Esophagus squamous epithelium (tissue), 5 donors: ENCODE results near the gene ABHD6. TPM values are rescaled to one million over a fixed set of nuclear protein-coding genes. Genes with fewer than 3 reads are reported as not detected.

Experiments
- DNase-seq: peaks from one replicate; lab custom pipeline; 2025; lab: John Stamatoyannopoulos, UW
- H3K27ac ChIP-seq, 4 donors: fragments of 200-600 bp; sonication (generic); one replicate each; pipeline ENCODE4 v1.5.1; 2016 to 2019; ENCODE audit warnings: mild to moderate bottlenecking in 1 of 4
- H3K27me3 ChIP-seq, 4 donors: fragments of 200-600 bp; sonication (generic); 1 replicate in 3 of 4; 2 replicates in 1 of 4; pipeline versions ENCODE4 v1.5.1 to v1.6.0; 2017 to 2021; ENCODE audit warnings: antibody characterized with exemption in 1 of 4
- H3K36me3 ChIP-seq, 3 donors: fragments of 200-600 bp; sonication (generic); one replicate each; pipeline ENCODE4 v1.5.1; 2016 to 2019
- H3K4me1 ChIP-seq, 3 donors: fragments of 200-600 bp; sonication (generic); one replicate each; pipeline ENCODE4 v1.5.1; 2017 to 2019
- H3K4me3 ChIP-seq, 4 donors: fragments of 200-600 bp; sonication (generic); 1 replicate in 3 of 4; 2 replicates in 1 of 4; pipeline ENCODE4 v1.5.1; 2016 to 2019; ENCODE audit warnings: mild to moderate bottlenecking in 2 of 4, moderate library complexity in 1 of 4
- H3K9me3 ChIP-seq, 3 donors: fragments of 200-600 bp; sonication (generic); one replicate each; pipeline ENCODE4 v1.5.1; 2016 to 2019
- CTCF ChIP-seq, 6 experiments: fragments of 450-650 bp in 4 of 6; fragments of 200-600 bp in 2 of 6; sonication (generic) in 2 of 6; IDR thresholded peaks; one replicate each; pipeline ENCODE4 v1.5.1; 2016 to 2019; ENCODE audit warnings: antibody characterized with exemption in 6 of 6, mild to moderate bottlenecking in 4 of 6, moderate library complexity in 4 of 6
- POLR2A ChIP-seq, 4 donors: fragments of 450-650 bp; IDR thresholded peaks; one replicate each; pipeline ENCODE4 v1.6.1; 2017; ENCODE audit warnings: antibody characterized with exemption in 4 of 4, mild to moderate bottlenecking in 4 of 4, moderate library complexity in 3 of 4
- WGBS, 2 donors: methylation state at CpG; one replicate each; pipeline ENCODE4 v1.1.5; 2018; 5-methylcytosine and 5-hydroxymethylcytosine counted together
- intact Hi-C: fragments of 100-400 bp; cut with DNase I; formaldehyde crosslinking; loops from one replicate; pipeline ENCODE4 v1.15.0; 2022
- total RNA-seq, 4 donors: library from RNA; depleted of rRNA; stranded (reverse); fragments of >200 nt; gene quantifications; one replicate each; pipeline ENCODE4 v1.1.0, GENCODE V29; 2016
- donor health status: DM: yes; HTN: yes; CAD: no.

The ABHD6 gene
- total RNA-seq, 4 donors from 2014 or later, result 5.8 to 16.5 (median 8.9) TPM

DNA sequence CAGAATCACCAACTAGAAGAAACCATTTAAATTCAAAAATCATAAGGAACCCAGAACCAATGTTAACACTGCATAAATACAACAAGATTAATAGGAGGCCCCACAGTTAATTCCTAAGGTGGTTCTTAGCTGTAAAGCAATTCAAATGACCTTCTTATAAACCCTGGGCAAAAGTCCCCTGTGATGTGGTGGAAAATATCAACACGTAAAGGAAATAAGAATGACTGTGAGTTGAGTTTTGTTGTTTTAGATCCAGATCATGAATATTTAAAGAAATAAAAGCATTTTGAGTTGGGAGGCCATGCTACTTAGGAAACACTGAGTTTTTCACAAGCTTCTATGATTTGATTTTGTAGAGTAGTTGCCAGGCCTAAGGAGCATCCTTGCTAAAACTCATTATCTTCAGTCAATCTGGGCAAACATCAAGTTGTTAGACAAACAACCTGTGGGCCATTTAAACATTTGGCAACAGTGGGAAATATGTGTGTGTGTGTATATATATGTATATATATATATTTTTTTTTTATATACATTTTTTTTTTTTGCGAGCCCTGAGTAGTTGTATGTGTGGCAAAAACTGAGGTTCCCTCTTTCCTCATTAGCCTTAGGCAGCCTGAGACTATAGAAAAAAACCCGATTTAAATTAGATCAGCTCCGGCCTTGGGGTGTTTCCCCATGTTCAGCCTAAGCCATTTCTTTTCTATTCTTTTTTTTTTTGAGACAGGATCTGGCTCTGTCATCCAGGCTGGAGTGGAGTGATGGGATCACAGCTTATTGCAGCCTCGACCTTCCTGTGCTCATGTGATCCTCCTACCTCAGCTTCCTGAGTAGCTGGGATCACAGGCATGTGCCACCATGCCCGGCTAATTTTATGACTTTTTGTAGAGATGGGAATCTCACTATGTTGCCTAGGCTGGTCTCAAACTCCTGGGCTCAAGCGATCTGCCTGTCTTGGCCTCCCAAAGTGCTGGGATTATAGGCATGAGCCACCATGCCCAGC, 87.1 kb downstream of the ABHD6 start:
- no peaks in the 10 kb centered on the region for H3K9me3 ChIP-seq
- no peak overlapping the region for H3K4me3 ChIP-seq
- DNase-seq, result no peak
- peaks cover 0 to 9% (median 0%) of the 10 kb centered on the region in 3 donors for H3K36me3 ChIP-seq
- 54% methylated on average over 6 to 7 of the region's 7 CpGs for WGBS, 2 donors
- peaks cover 0 to 14% (median 10%) of the 10 kb centered on the region in 3 donors for H3K4me1 ChIP-seq
- H3K27me3 ChIP-seq, result no peaks in the 10 kb centered on the region
- peak overlapping the region in 1 of 4 donors; percentile 36 for H3K27ac ChIP-seq
- intact Hi-C loops, result loop anchor here (5.0 kb wide), 1 partner anchor 88 kb away; no protein-coding TSS in a partner anchor
- TF ChIP-seq POLR2A (IDR thresholded peaks at IDR 0.05), result no peak
- no peak for TF ChIP-seq CTCF (IDR thresholded peaks at IDR 0.05)

- H3K4me3 ChIP-seq, result no peak overlapping the region
- TF ChIP-seq POLR2A (IDR thresholded peaks at IDR 0.05), result no peak
- no peak for TF ChIP-seq CTCF (IDR thresholded peaks at IDR 0.05)
- peaks cover 0 to under 1% (median 0%) of the 10 kb centered on the region in 3 donors for H3K36me3 ChIP-seq
- no peak for DNase-seq
- intact Hi-C loops, result no loop called here
- H3K4me1 ChIP-seq, result peaks cover 0 to 14% (median 10%) of the 10 kb centered on the region in 3 donors
- no peaks in the 10 kb centered on the region for H3K9me3 ChIP-seq
- peak overlapping the region in 2 of 4 donors; percentile 16 to 36 for H3K27ac ChIP-seq
- no peaks in the 10 kb centered on the region for H3K27me3 ChIP-seq
- WGBS, 2 donors, result 47 to 55% methylated on average over 2 of the region's 2 CpGs
Measured at GRCh38 chr3:58325525-58325992, 88.0 kb downstream of the ABHD6 start.

DNA sequence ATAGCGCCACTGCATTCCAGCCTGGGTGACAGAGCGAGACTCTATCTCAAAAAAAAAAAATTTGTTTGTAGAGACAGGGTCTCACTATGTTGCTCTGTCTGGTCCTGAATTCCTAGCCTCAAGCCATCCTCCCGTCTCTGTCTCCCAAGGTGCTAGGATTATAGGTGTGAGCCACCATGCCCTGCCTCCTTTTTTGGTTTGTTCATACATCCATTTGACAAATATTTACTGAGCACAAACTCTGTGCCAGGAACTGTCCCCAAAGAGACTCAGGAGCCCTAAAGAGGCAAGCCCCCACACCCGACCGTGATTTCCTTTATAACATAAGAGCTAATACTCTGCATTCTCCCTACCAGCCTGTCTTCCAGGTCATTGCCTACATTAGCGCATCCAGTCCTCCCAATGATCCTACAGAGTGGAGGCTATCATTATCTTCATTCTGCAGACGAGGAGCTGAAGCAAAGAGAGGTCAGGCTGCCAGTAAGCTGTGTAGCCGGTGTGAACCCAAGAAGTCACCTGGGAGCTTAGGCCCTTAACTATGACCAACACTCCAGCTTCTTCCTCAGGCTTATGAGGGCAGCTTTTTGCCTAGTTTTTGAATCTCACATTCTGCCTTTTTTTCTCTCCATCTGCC, 88.8 kb downstream of the ABHD6 start:
- 96 to 97% methylated on average over 8 of the region's 8 CpGs for WGBS, 2 donors
- Histone ChIP-seq H3K4me3 (no peak overlapping the region), H3K4me1 (peaks cover 0 to 14% (median 10%) of the 10 kb centered on the region in 3 donors), H3K27ac (no peak overlapping the region), H3K36me3 (no peaks in the 10 kb centered on the region), H3K27me3 (no peaks in the 10 kb centered on the region), H3K9me3 (no peaks in the 10 kb centered on the region)
- no peak for TF ChIP-seq CTCF (IDR thresholded peaks at IDR 0.05)
- no peak for TF ChIP-seq POLR2A (IDR thresholded peaks at IDR 0.05)
- no peak for DNase-seq
- intact Hi-C loops, result no loop called here

- peaks cover 8 to 33% (median 20%) of the 10 kb centered on the region in 3 donors for H3K4me1 ChIP-seq
- WGBS, 2 donors, result 81 to 94% methylated on average over 8 of the region's 8 CpGs
- no peaks in the 10 kb centered on the region for H3K27me3 ChIP-seq
- no peak overlapping the region for H3K4me3 ChIP-seq
- intact Hi-C loops, result no loop called here
- H3K27ac ChIP-seq, result no peak overlapping the region
- DNase-seq, result no peak
- H3K36me3 ChIP-seq, result no peaks in the 10 kb centered on the region
- TF ChIP-seq CTCF (IDR thresholded peaks at IDR 0.05) (no peak), POLR2A (IDR thresholded peaks at IDR 0.05) (no peak)
- no peaks in the 10 kb centered on the region for H3K9me3 ChIP-seq
Measured at GRCh38 chr3:58329150-58329921, 91.7 kb downstream of the ABHD6 start.
